Measurements from ENCODE around the gene MRPS18B. TPM values are rescaled to one million over a fixed set of nuclear protein-coding genes. Genes with fewer than 3 reads are reported as not detected.

Gene MRPS18B
- total and polyA plus RNA-seq, 2 donors from 2014 or later = 62.1 to 135 TPM

DNA sequence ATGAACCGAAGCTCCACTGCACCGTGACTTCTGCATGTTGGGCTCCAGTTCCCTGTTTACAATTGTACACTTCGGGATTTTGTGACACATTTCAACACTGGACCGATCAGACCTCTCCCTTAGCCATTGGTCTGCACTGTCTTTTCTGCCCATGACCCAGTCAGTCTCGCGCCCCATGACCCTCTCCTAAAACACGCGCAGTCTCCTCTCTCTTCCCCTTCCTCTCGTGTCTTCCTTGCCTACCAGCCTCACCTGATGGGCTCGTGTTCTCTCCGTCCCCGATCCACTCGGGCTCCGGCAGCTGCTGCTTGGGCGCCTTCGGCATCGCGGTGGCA is 46.9 kb upstream of the MRPS18B start:
- FAIRE-seq (no peak), DNase-seq (peak in 1 of 5 donors; percentile 75)
- intact Hi-C loops (cut with DNase I) = no loop called here
- Histone ChIP-seq H3K27ac (ENCODE audit: low read depth in 2 of 2, low read length in 2 of 2) (peak overlapping the region; percentile 96 to 97), H3K4me3 (ENCODE audit: low read length in 3 of 3) (peak overlapping the region; percentile 90 to 93 (median 92)), H3K36me3 (ENCODE audit: control insufficient read depth in 2 of 3, insufficient read depth in 3 of 3, low read length in 3 of 3) (no peaks in the 10 kb centered on the region), H3K4me1 (ENCODE audit: control insufficient read depth in 2 of 3, insufficient read depth in 2 of 3, low read depth in 1 of 3, low read length in 3 of 3) (peaks cover 0 to 29% (median 26%) of the 10 kb centered on the region in 3 donors), H3K9ac (ENCODE audit: low read length in 3 of 3) (peak overlapping the region; percentile 67 to 84 (median 83)), H3K9me3 (ENCODE audit: control insufficient read depth in 2 of 3, insufficient read depth in 1 of 3, low read length in 3 of 3) (no peaks in the 10 kb centered on the region), H3K27me3 (ENCODE audit: control insufficient read depth, insufficient read depth, low read length) (no peaks in the 10 kb centered on the region)
- TF ChIP-seq CTCF (IDR thresholded peaks at IDR 0.05; ENCODE audit: borderline replicate concordance, extremely low read depth, insufficient read depth) = no peak

- DNase-seq = peak; percentile 98 to 100 (median 99)
- intact Hi-C loops (cut with DNase I) = no loop called here
- Histone ChIP-seq H3K36me3 (ENCODE audit: control insufficient read depth in 2 of 3, insufficient read depth in 3 of 3, low read length in 3 of 3) (no peaks in the 10 kb centered on the region), H3K4me1 (ENCODE audit: control insufficient read depth in 2 of 3, insufficient read depth in 2 of 3, low read depth in 1 of 3, low read length in 3 of 3) (peaks cover 0 to 29% (median 24%) of the 10 kb centered on the region in 3 donors), H3K27ac (ENCODE audit: low read depth in 2 of 2, low read length in 2 of 2) (peak within 1 kb of the TSS; percentile 96 to 97), H3K9me3 (ENCODE audit: control insufficient read depth in 2 of 3, insufficient read depth in 1 of 3, low read length in 3 of 3) (no peaks in the 10 kb centered on the region), H3K9ac (ENCODE audit: low read length in 3 of 3) (peak within 1 kb of the TSS; percentile 79 to 90 (median 86)), H3K4me3 (ENCODE audit: low read length in 3 of 3) (peak within 1 kb of the TSS; percentile 90 to 93 (median 92)), H3K27me3 (ENCODE audit: control insufficient read depth, insufficient read depth, low read length) (no peaks in the 10 kb centered on the region)
- no peak for TF ChIP-seq CTCF (IDR thresholded peaks at IDR 0.05; ENCODE audit: borderline replicate concordance, extremely low read depth, insufficient read depth)
- FAIRE-seq = peak; percentile 54
Measured at GRCh38 chr6:30571075-30571761, 46.4 kb upstream of the MRPS18B start, which contains the start of gene ABCF1. ABCF1 (plus strand) TSS chr6:30571442; CDS start chr6:30571488, 46 bp downstream.

DNA sequence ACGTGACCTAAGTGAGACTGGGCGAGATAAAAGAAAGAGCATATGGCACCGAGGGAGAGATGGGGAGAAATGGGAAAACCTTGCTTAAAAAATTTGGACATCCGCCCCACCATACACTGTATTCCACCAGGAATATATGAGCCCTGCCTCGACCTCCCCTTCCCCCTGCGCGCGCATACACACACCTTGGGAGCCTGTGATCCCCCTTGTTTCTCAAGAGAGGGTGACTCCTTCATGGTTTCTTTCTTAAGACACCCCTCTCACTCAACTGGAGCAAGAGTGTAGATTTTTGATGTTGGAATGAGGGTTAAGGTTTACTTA is 45.9 kb upstream of the MRPS18B start:
- H3K27ac ChIP-seq (ENCODE audit: low read depth in 2 of 2, low read length in 2 of 2) = peak overlapping the region; percentile 96 to 97
- peak overlapping the region; percentile 90 to 92 (median 90) for H3K4me3 ChIP-seq (ENCODE audit: low read length in 3 of 3)
- H3K9me3 ChIP-seq (ENCODE audit: control insufficient read depth in 2 of 3, insufficient read depth in 1 of 3, low read length in 3 of 3) = no peaks in the 10 kb centered on the region
- no peak for TF ChIP-seq CTCF (IDR thresholded peaks at IDR 0.05; ENCODE audit: borderline replicate concordance, extremely low read depth, insufficient read depth)
- no peaks in the 10 kb centered on the region for H3K27me3 ChIP-seq (ENCODE audit: control insufficient read depth, insufficient read depth, low read length)
- FAIRE-seq (no peak), DNase-seq (no peak)
- intact Hi-C loops (cut with DNase I) = no loop called here
- H3K4me1 ChIP-seq (ENCODE audit: control insufficient read depth in 2 of 3, insufficient read depth in 2 of 3, low read depth in 1 of 3, low read length in 3 of 3) = peaks cover 0 to 29% (median 24%) of the 10 kb centered on the region in 3 donors
- peak overlapping the region; percentile 79 to 90 (median 86) for H3K9ac ChIP-seq (ENCODE audit: low read length in 3 of 3)
- peaks cover 0 to 2% (median 2%) of the 10 kb centered on the region in 3 donors for H3K36me3 ChIP-seq (ENCODE audit: control insufficient read depth in 2 of 3, insufficient read depth in 3 of 3, low read length in 3 of 3)
